DOHH2 (cell line): Measurements from ENCODE around the gene PPFIA2.

ENCODE experiments used
- CTCF ChIP-seq: fragments of 200-600 bp; sonication (generic); IDR thresholded peaks from one replicate; pipeline ENCODE4 v1.5.1; 2014; ENCODE audit warnings: antibody characterized with exemption, mild to moderate bottlenecking, low read depth, low read length; ENCODE audit not compliant: poor library complexity, severe bottlenecking
- EZH2phosphoT487 ChIP-seq: fragments of 200-600 bp; sonication (generic); IDR thresholded peaks from 2 replicates; pipeline ENCODE4 v1.6.1; 2017; ENCODE audit warnings: borderline replicate concordance, mild to moderate bottlenecking, antibody characterized with exemption, low read length, moderate library complexity, mixed read lengths

- TF ChIP-seq CTCF = no peak
- no peak for TF ChIP-seq EZH2phosphoT487
These were observed 32.5 kb downstream of the PPFIA2 start for GRCh38 chr12:81726634-81727033.
